Measurements from ENCODE around the gene ZER1. TPM values are rescaled to one million over a fixed set of nuclear protein-coding genes. Genes with fewer than 3 reads are reported as not detected.

Gene ZER1
- total and polyA plus RNA-seq, 2 of the 4 experiments (the other 2 are of a cell fraction): 7.7 to 34.9 TPM

GRCh38 chr9:128753627-128754026 lies 18.1 kb downstream of the ZER1 start:
- H2AK5ac ChIP-seq (ENCODE audit: low read depth, low read length): no peak overlapping the region
- H3K79me1 ChIP-seq (ENCODE audit: low read depth in 1 of 2, low read length in 2 of 2): peaks cover 13 to 18% of the 10 kb centered on the region in 2 experiments; a peak in 3 of 4 replicates
- H3K36me3 ChIP-seq (ENCODE audit: control insufficient read depth, insufficient read depth, low read length): peaks cover 42% of the 10 kb centered on the region
- H2BK15ac ChIP-seq (ENCODE audit: low read depth, low read length): no peak overlapping the region
- H3K27me3 ChIP-seq (ENCODE audit: control insufficient read depth, insufficient read depth, low read length): no peaks in the 10 kb centered on the region
- no peak overlapping the region for H3K14ac ChIP-seq (replicated peaks; ENCODE audit: low read depth, low read length)
- H3K9me3 ChIP-seq (ENCODE audit: control insufficient read depth, insufficient read depth, low read length): no peaks in the 10 kb centered on the region
- intact Hi-C loops (cut with micrococcal nuclease): no loop called here
- no peak overlapping the region for H4K91ac ChIP-seq (ENCODE audit: insufficient read depth, low read depth, low read length)
- no peak overlapping the region for H2BK120ac ChIP-seq (ENCODE audit: low read depth, low read length)
- dilution Hi-C loops (cut with HindIII; ENCODE audit: low sequenced_read_pairs, unreplicated experiment): no loop called here
- H4K20me1 ChIP-seq (ENCODE audit: insufficient read depth, low read length): no peaks in the 10 kb centered on the region
- DNase-seq: no peak
- no peak overlapping the region for H3K56ac ChIP-seq (ENCODE audit: extremely low read depth, insufficient read depth, low read length)
- no peak overlapping the region for H3K4ac ChIP-seq (ENCODE audit: low read depth, low read length)
- peaks cover 4% of the 10 kb centered on the region; the same call in 1 of the 2 replicates for H3K9me1 ChIP-seq (ENCODE audit: insufficient read depth, low read length)
- H3K4me2 ChIP-seq (ENCODE audit: low read depth, low read length): no peak overlapping the region
- H3K23ac ChIP-seq (ENCODE audit: low read depth, low read length): no peak overlapping the region
- no peak overlapping the region for H2BK5ac ChIP-seq (ENCODE audit: low read depth, low read length, poor library complexity, severe bottlenecking)
- no peak overlapping the region for H2AFZ ChIP-seq (replicated peaks; ENCODE audit: low read length, poor library complexity)
- ChIA-PET POLR2A (ENCODE audit: unreplicated experiment) (no interaction called here), CTCF (no interaction called here)
- no peak overlapping the region for H4K8ac ChIP-seq (ENCODE audit: low read depth in 2 of 2, low read length in 2 of 2)
- 94% methylated on average over 5 of the region's 16 CpGs; no CpG with 5 or more reads in 1 of the 2 experiments for WGBS, 2 experiments (ENCODE audit: extremely low coverage in 2 of 2, insufficient read length in 1 of 2)
- no peak overlapping the region for H4K5ac ChIP-seq (ENCODE audit: low read depth, low read length)
- in situ Hi-C loops (cut with MboI; ENCODE audit: low sequenced_read_pairs): no loop called here
- no peaks in the 10 kb centered on the region for H3K4me1 ChIP-seq (ENCODE audit: control insufficient read depth, insufficient read depth, low read length)
- H2BK20ac ChIP-seq (ENCODE audit: low read depth, low read length): no peak overlapping the region
- no peak overlapping the region for H3K9ac ChIP-seq (ENCODE audit: low read depth, low read length)
- no peak overlapping the region for H2AK9ac ChIP-seq (replicated peaks; ENCODE audit: low read depth, low read length, poor library complexity)
- ATAC-seq (ENCODE audit: low read depth): no peak
- no peak overlapping the region for H3K4me3 ChIP-seq (ENCODE audit: insufficient read depth, low read depth, low read length)
- H3K18ac ChIP-seq (ENCODE audit: low read depth, low read length): no peak overlapping the region
- TF ChIP-seq NFE2L2 (IDR thresholded peaks at IDR 0.05; ENCODE audit: low read depth, low read length): no peak
- no peak for TF ChIP-seq CEBPB (IDR thresholded peaks at IDR 0.05; ENCODE audit: low read depth, low read length)
- TF ChIP-seq ELK1 (IDR thresholded peaks at IDR 0.05; ENCODE audit: borderline replicate concordance, low read depth, low read length): no peak
- no peak for TF ChIP-seq MAFK (IDR thresholded peaks at IDR 0.05; ENCODE audit: low read depth, low read length)
- TF ChIP-seq CHD1 (IDR thresholded peaks at IDR 0.05; ENCODE audit: low read depth, low read length): no peak
- no peak overlapping the region for H3K27ac ChIP-seq (ENCODE audit: insufficient read depth, low read length)
- BruUV-seq (replicated peaks): no TSS peak
